Measurements from ENCODE around the gene MAP2K5. TPM values are rescaled to one million over a fixed set of nuclear protein-coding genes. Genes with fewer than 3 reads are reported as not detected.
A peak's percentile ranks its signal among the peaks of the same experiment; 100 is the strongest.

The MAP2K5 gene
- polyA plus RNA-seq, 1 donor from 2014 or later = 15.2 TPM

- Mint-ChIP-seq H3K4me1 (peaks cover 36 to 51% (median 48%) of the 10 kb centered on the region in 3 donors), H3K27me3 (no peaks in the 10 kb centered on the region), H3K27ac (peak overlapping the region; percentile 50 to 92 (median 80)), H3K36me3 (peaks cover 5% of the 10 kb centered on the region), H3K4me3 (peak overlapping the region; percentile 18 to 99 (median 45)), H3K9me3 (no peaks in the 10 kb centered on the region)
These were observed 2.0 kb downstream of the MAP2K5 start for GRCh38 chr15:67544475-67544874.

- H3K27me3 Mint-ChIP-seq = no peaks in the 10 kb centered on the region
- H3K27ac Mint-ChIP-seq = no peak overlapping the region
- H3K36me3 Mint-ChIP-seq = peaks cover 4% of the 10 kb centered on the region
- H3K9me3 Mint-ChIP-seq = no peaks in the 10 kb centered on the region
- peaks cover 32 to 43% (median 42%) of the 10 kb centered on the region in 3 donors for H3K4me1 Mint-ChIP-seq
- peak overlapping the region in 1 of 4 donors; percentile 78 for H3K4me3 Mint-ChIP-seq
These were observed 3.4 kb downstream of the MAP2K5 start for GRCh38 chr15:67545864-67546263.

GRCh38 chr15:67547064-67547463 lies 4.6 kb downstream of the MAP2K5 start:
- H3K27me3 Mint-ChIP-seq = no peaks in the 10 kb centered on the region
- no peak overlapping the region for H3K27ac Mint-ChIP-seq
- no peaks in the 10 kb centered on the region for H3K9me3 Mint-ChIP-seq
- H3K4me1 Mint-ChIP-seq = peaks cover 21 to 35% (median 34%) of the 10 kb centered on the region in 3 donors
- peaks cover 4% of the 10 kb centered on the region for H3K36me3 Mint-ChIP-seq
- H3K4me3 Mint-ChIP-seq = peak overlapping the region in 2 of 4 donors; percentile 58 to 65

- H3K27ac Mint-ChIP-seq = no peak overlapping the region
- no peaks in the 10 kb centered on the region for H3K9me3 Mint-ChIP-seq
- peak overlapping the region in 1 of 4 donors; percentile 63 for H3K4me3 Mint-ChIP-seq
- H3K4me1 Mint-ChIP-seq = peaks cover 20 to 35% (median 33%) of the 10 kb centered on the region in 3 donors
- no peaks in the 10 kb centered on the region for H3K27me3 Mint-ChIP-seq
- H3K36me3 Mint-ChIP-seq = peaks cover 4% of the 10 kb centered on the region
These were observed 5.3 kb downstream of the MAP2K5 start for GRCh38 chr15:67547836-67548235.

- no peaks in the 10 kb centered on the region for H3K27me3 Mint-ChIP-seq
- H3K27ac Mint-ChIP-seq = no peak overlapping the region
- H3K4me3 Mint-ChIP-seq = peak overlapping the region in 1 of 4 donors; percentile 63
- H3K9me3 Mint-ChIP-seq = no peaks in the 10 kb centered on the region
- peaks cover 20 to 34% (median 29%) of the 10 kb centered on the region in 3 donors for H3K4me1 Mint-ChIP-seq
- peaks cover 7% of the 10 kb centered on the region for H3K36me3 Mint-ChIP-seq
These were observed 5.8 kb downstream of the MAP2K5 start for GRCh38 chr15:67548236-67548852.

GRCh38 chr15:67548862-67549651 lies 6.6 kb downstream of the MAP2K5 start:
- peaks cover 7% of the 10 kb centered on the region for H3K36me3 Mint-ChIP-seq
- H3K9me3 Mint-ChIP-seq = no peaks in the 10 kb centered on the region
- peak overlapping the region in 1 of 3 donors; percentile 52 for H3K27ac Mint-ChIP-seq
- no peaks in the 10 kb centered on the region for H3K27me3 Mint-ChIP-seq
- H3K4me3 Mint-ChIP-seq = no peak overlapping the region
- H3K4me1 Mint-ChIP-seq = peaks cover 19 to 27% (median 26%) of the 10 kb centered on the region in 3 donors

- no peaks in the 10 kb centered on the region for H3K9me3 Mint-ChIP-seq
- H3K36me3 Mint-ChIP-seq = peaks cover 7% of the 10 kb centered on the region
- peaks cover 14 to 21% (median 20%) of the 10 kb centered on the region in 3 donors for H3K4me1 Mint-ChIP-seq
- H3K4me3 Mint-ChIP-seq = no peak overlapping the region
- H3K27ac Mint-ChIP-seq = no peak overlapping the region
- H3K27me3 Mint-ChIP-seq = no peaks in the 10 kb centered on the region
These were observed 7.2 kb downstream of the MAP2K5 start for GRCh38 chr15:67549736-67550135.

GRCh38 chr15:67550522-67550921 lies 8.0 kb downstream of the MAP2K5 start:
- no peaks in the 10 kb centered on the region for H3K9me3 Mint-ChIP-seq
- H3K4me1 Mint-ChIP-seq = peaks cover 13 to 15% (median 14%) of the 10 kb centered on the region in 3 donors
- H3K27me3 Mint-ChIP-seq = no peaks in the 10 kb centered on the region
- peaks cover 7% of the 10 kb centered on the region for H3K36me3 Mint-ChIP-seq
- no peak overlapping the region for H3K27ac Mint-ChIP-seq
- no peak overlapping the region for H3K4me3 Mint-ChIP-seq

GRCh38 chr15:67551207-67551743 lies 8.8 kb downstream of the MAP2K5 start:
- no peaks in the 10 kb centered on the region for H3K27me3 Mint-ChIP-seq
- no peak overlapping the region for H3K4me3 Mint-ChIP-seq
- H3K9me3 Mint-ChIP-seq = no peaks in the 10 kb centered on the region
- peaks cover 11 to 14% (median 13%) of the 10 kb centered on the region in 3 donors for H3K4me1 Mint-ChIP-seq
- H3K27ac Mint-ChIP-seq = no peak overlapping the region
- peaks cover 7% of the 10 kb centered on the region for H3K36me3 Mint-ChIP-seq

- Mint-ChIP-seq H3K4me3 (no peak overlapping the region), H3K4me1 (peaks cover 0 to 4% (median 3%) of the 10 kb centered on the region in 3 donors), H3K36me3 (peaks cover 6% of the 10 kb centered on the region), H3K9me3 (peaks cover 3 to 4% (median 3%) of the 10 kb centered on the region in 3 donors), H3K27me3 (no peaks in the 10 kb centered on the region), H3K27ac (no peak overlapping the region)
These were observed 12.1 kb downstream of the MAP2K5 start for GRCh38 chr15:67554580-67554979.

- peaks cover 0 to 4% (median 3%) of the 10 kb centered on the region in 3 donors for H3K4me1 Mint-ChIP-seq
- H3K9me3 Mint-ChIP-seq = peaks cover 3 to 4% (median 3%) of the 10 kb centered on the region in 3 donors
- H3K27me3 Mint-ChIP-seq = no peaks in the 10 kb centered on the region
- peaks cover 6% of the 10 kb centered on the region for H3K36me3 Mint-ChIP-seq
- H3K4me3 Mint-ChIP-seq = peak overlapping the region in 1 of 4 donors; percentile 17
- no peak overlapping the region for H3K27ac Mint-ChIP-seq
These were observed 14.6 kb downstream of the MAP2K5 start for GRCh38 chr15:67556976-67557570.

GRCh38 chr15:67558502-67558901 lies 16.0 kb downstream of the MAP2K5 start:
- Mint-ChIP-seq H3K4me1 (peaks cover 2 to 8% (median 6%) of the 10 kb centered on the region in 3 donors), H3K36me3 (peaks cover 2% of the 10 kb centered on the region), H3K27me3 (no peaks in the 10 kb centered on the region), H3K4me3 (no peak overlapping the region), H3K27ac (peak overlapping the region in 1 of 3 donors; percentile 65), H3K9me3 (peaks cover 3 to 4% (median 3%) of the 10 kb centered on the region in 3 donors)

- no peaks in the 10 kb centered on the region for H3K27me3 Mint-ChIP-seq
- H3K4me3 Mint-ChIP-seq = no peak overlapping the region
- H3K27ac Mint-ChIP-seq = no peak overlapping the region
- peaks cover 2% of the 10 kb centered on the region for H3K36me3 Mint-ChIP-seq
- peaks cover 2 to 9% (median 9%) of the 10 kb centered on the region in 3 donors for H3K4me1 Mint-ChIP-seq
- H3K9me3 Mint-ChIP-seq = peaks cover 3 to 4% (median 3%) of the 10 kb centered on the region in 3 donors
These were observed 16.7 kb downstream of the MAP2K5 start for GRCh38 chr15:67559158-67559557.

- Mint-ChIP-seq H3K9me3 (peaks cover 3 to 4% (median 3%) of the 10 kb centered on the region in 3 donors), H3K27me3 (no peaks in the 10 kb centered on the region), H3K27ac (no peak overlapping the region), H3K36me3 (peaks cover 2% of the 10 kb centered on the region), H3K4me1 (peaks cover 6 to 13% (median 11%) of the 10 kb centered on the region in 3 donors), H3K4me3 (no peak overlapping the region)
These were observed 17.1 kb downstream of the MAP2K5 start for GRCh38 chr15:67559576-67559975.

GRCh38 chr15:67560320-67560719 lies 17.8 kb downstream of the MAP2K5 start:
- Mint-ChIP-seq H3K4me3 (no peak overlapping the region), H3K4me1 (peaks cover 11 to 19% (median 11%) of the 10 kb centered on the region in 3 donors), H3K27ac (no peak overlapping the region), H3K27me3 (no peaks in the 10 kb centered on the region), H3K9me3 (peaks cover 3 to 4% (median 3%) of the 10 kb centered on the region in 3 donors), H3K36me3 (peaks cover 4% of the 10 kb centered on the region)

Measured in IgD-negative memory B cell (primary cell).